GM12801 (cell line): ENCODE data around the gene KCNN1.

ENCODE experiments used
- CTCF ChIP-seq: IDR thresholded peaks from one replicate; pipeline ENCODE4 v1.5.1; 2011; ENCODE audit warnings: control low read depth; ENCODE audit not compliant: insufficient read length; ENCODE audit errors: extremely low read depth

KCNN1 gene

DNA sequence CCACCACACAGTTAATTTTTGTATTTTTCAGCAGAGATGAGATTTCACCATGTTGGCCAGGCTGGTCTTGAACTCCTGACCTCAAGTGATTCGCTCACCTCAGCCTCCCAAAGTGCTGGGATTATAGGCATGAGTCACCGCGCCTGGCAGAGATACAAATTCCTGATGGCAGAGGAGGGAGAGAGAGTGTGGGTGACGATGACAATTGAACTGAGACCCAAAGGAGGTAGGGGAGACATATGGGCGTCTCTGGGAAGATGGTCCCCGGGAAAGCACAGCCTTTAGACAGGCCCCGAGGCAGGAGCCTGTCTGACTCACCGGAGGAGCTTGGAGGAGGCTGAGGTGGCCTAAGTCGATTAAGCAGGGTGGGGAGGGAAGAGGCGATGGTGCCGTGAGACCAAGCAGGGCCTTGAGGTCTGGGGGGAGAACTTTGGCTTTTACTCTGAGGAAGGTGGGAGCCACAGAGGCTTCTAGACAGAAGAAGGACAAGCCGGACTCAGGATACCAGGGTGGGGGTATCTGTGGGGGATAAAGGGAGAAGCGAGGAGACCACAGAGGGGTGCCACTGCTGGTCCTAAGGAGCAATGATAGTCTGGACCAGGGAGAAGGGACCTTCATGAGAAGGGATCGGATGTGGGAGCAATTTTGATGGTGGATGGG is 79.3 kb downstream of the KCNN1 start:
- no peak for TF ChIP-seq CTCF

DNA sequence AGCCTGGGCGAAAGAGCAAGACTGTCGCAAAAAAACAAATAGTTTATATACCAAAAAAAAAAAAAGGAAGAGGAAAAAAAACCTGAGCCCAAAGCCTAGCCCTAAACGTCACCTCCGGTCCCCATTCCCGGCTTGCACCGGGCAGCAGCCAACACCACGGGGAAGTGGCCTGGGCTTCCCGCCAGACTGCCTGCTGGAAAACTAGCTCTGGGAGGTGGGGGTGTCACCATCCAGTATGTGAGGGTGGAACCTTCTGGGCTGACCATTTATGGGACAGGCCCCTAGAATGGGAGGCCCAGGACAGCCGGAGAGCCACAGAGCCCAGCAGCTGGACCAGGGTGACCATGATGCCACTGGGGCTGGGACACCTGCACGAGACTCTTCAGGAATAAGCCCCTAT is 82.5 kb downstream of the KCNN1 start:
- no peak for TF ChIP-seq CTCF
